HCT116 (cell line): ENCODE measurements around the gene IL17B. TPM values are rescaled to one million over a fixed set of nuclear protein-coding genes. Genes with fewer than 3 reads are reported as not detected.

Source experiments
- ATAC-seq: fragments of 200-7000 bp; cut with Tn5 transposase; 2 replicates; pipeline ENCODE4 v1.9.1; 2020; ENCODE audit warnings: mild to moderate bottlenecking, moderate library complexity
- BruUV-seq: library from RNA; stranded (reverse); fragments of 400-500 nt; replicated peaks from 2 replicates; lab custom pipeline; 2021; lab: Mats Ljungman, UMichigan
- CTCF ChIA-PET: fragments of 300-600 bp; sonication (Branson Sonifier 250); formaldehyde crosslinking; loops from one replicate; lab custom pipeline; 2021; ENCODE audit warnings: antibody characterized with exemption; lab: Charles Lee
- POLR2A ChIA-PET: fragments of 300-600, 350-600 bp; sonication (Branson Sonifier 250); formaldehyde crosslinking; loops from one replicate; lab custom pipeline; 2021; ENCODE audit warnings: antibody characterized with exemption; lab: Charles Lee
- RAD21 ChIA-PET, 2 experiments: fragments of 300-600 bp; sonication (Branson Sonifier 250); formaldehyde crosslinking; loops; one replicate each; lab custom pipeline; 2023; ENCODE audit warnings: low total read pairs in 2 of 2; ENCODE audit not compliant: uncharacterized antibody in 2 of 2, unreplicated experiment in 2 of 2, low non-redundant PET in 1 of 2; lab: Charles Lee
- DNase-seq: peaks from one replicate; pipeline ENCODE4 v3.0.0-alpha.2; 2010; ENCODE audit warnings: low read depth, low spot score
- H2AFZ ChIP-seq: fragments of 200-600 bp; shearing (Covaris generic), sonication (generic); 2 replicates; pipeline ENCODE4 v1.6.1; 2017; ENCODE audit warnings: low read depth, mixed run types, mixed read lengths, antibody characterized with exemption, low read length; ENCODE audit not compliant: poor library complexity, severe bottlenecking
- H3K27ac ChIP-seq: 2 replicates; pipeline ENCODE4 v1.5.1; 2012; ENCODE audit warnings: low read depth, low read length
- H3K27me3 ChIP-seq: fragments of 200-600 bp; sonication (generic); 2 replicates; pipeline ENCODE4 v1.6.1; 2016; ENCODE audit warnings: mixed run types, low read length, mixed read lengths; ENCODE audit not compliant: insufficient read depth
- H3K36me3 ChIP-seq, 2 experiments: fragments of 200-500 bp in 1 of 2; fragments of 200-600 bp in 1 of 2; sonication (Bioruptor generic) in 1 of 2; sonication (generic) in 1 of 2; 2 replicates each; pipeline versions ENCODE4 v1.5.1 to v1.6.1; 2014 to 2016; ENCODE audit warnings: low read length in 2 of 2, inconsistent platforms in 1 of 2, mixed read lengths in 1 of 2, mixed run types in 1 of 2; ENCODE audit not compliant: insufficient read depth in 2 of 2, control insufficient read depth in 1 of 2
- H3K4me1 ChIP-seq, 2 experiments: fragments of 200-600 bp in 1 of 2; sonication (generic) in 1 of 2; 2 replicates each; pipeline versions ENCODE4 v1.5.1 to v1.6.1; 2012 to 2017; ENCODE audit warnings: low read length in 2 of 2, inconsistent platforms in 1 of 2, mild to moderate bottlenecking in 1 of 2, mixed read lengths in 1 of 2, mixed run types in 1 of 2, moderate library complexity in 1 of 2; ENCODE audit not compliant: insufficient read depth in 2 of 2, control insufficient read depth in 1 of 2
- H3K4me2 ChIP-seq: fragments of 200-600 bp; sonication (generic); 2 replicates; pipeline ENCODE4 v1.6.1; 2017; ENCODE audit warnings: mixed run types, low read length, mixed read lengths
- H3K4me3 ChIP-seq, 2 experiments: fragments of 200-600 bp in 1 of 2; sonication (generic) in 1 of 2; replicated peaks in 1 of 2; 2 replicates each; pipeline ENCODE4 v1.5.1; 2011 to 2016; ENCODE audit warnings: low read length in 2 of 2, control low read depth in 1 of 2, low read depth in 1 of 2, mild to moderate bottlenecking in 1 of 2, mixed read lengths in 1 of 2, mixed run types in 1 of 2
- H3K79me2 ChIP-seq: fragments of 200-600 bp; sonication (generic); 2 replicates; pipeline ENCODE4 v1.6.1; 2017; ENCODE audit warnings: mild to moderate bottlenecking, mixed run types, low read length, moderate library complexity, mixed read lengths; ENCODE audit not compliant: insufficient read depth
- H3K9ac ChIP-seq: fragments of 200-600 bp; sonication (generic); 2 replicates; pipeline ENCODE4 v1.6.1; 2016; ENCODE audit warnings: low read length, mixed read lengths
- H3K9me2 ChIP-seq: fragments of 200-600 bp; sonication (generic), shearing (Covaris generic); 2 replicates; pipeline ENCODE4 v1.6.1; 2017; ENCODE audit warnings: mixed run types, mild to moderate bottlenecking, moderate library complexity; ENCODE audit not compliant: insufficient read depth
- H3K9me3 ChIP-seq, 2 experiments: fragments of 200-500 bp in 1 of 2; fragments of 200-600 bp in 1 of 2; sonication (Bioruptor generic) in 1 of 2; sonication (generic) in 1 of 2; 2 replicates each; pipeline ENCODE4 v1.6.1; 2014 to 2017; ENCODE audit warnings: low read length in 2 of 2, mixed read lengths in 2 of 2, inconsistent platforms in 1 of 2, low read depth in 1 of 2, mild to moderate bottlenecking in 1 of 2, mixed run types in 1 of 2, moderate library complexity in 1 of 2; ENCODE audit not compliant: control insufficient read depth in 1 of 2, insufficient read depth in 1 of 2
- H4K20me1 ChIP-seq: fragments of 200-600 bp; sonication (generic), shearing (Covaris generic); 2 replicates; pipeline ENCODE4 v1.6.1; 2017; ENCODE audit warnings: mixed run types, mild to moderate bottlenecking, moderate library complexity; ENCODE audit not compliant: insufficient read depth
- CTCF ChIP-seq, 3 experiments: fragments of 200-600 bp in 1 of 3; sonication (generic) in 1 of 3; IDR thresholded peaks in 2 of 3; conservative IDR thresholded peaks in 1 of 3; 2 replicates each; pipeline ENCODE4 v1.5.1; 2012 to 2017; ENCODE audit warnings: low read depth in 2 of 3, low read length in 2 of 3, antibody characterized with exemption in 1 of 3, borderline replicate concordance in 1 of 3, control low read depth in 1 of 3, mild to moderate bottlenecking in 1 of 3, mixed read lengths in 1 of 3, mixed run types in 1 of 3, moderate library complexity in 1 of 3; ENCODE audit not compliant: insufficient read depth in 1 of 3
- ELF1 ChIP-seq: IDR thresholded peaks from 2 replicates; pipeline ENCODE4 v1.6.1; 2012; ENCODE audit warnings: low read depth, borderline replicate concordance
- FOSL1 ChIP-seq: IDR thresholded peaks from 2 replicates; pipeline ENCODE4 v1.6.1; 2012; ENCODE audit warnings: low read depth
- JUND ChIP-seq: IDR thresholded peaks from 2 replicates; pipeline ENCODE4 v1.6.1; 2012
- MAX ChIP-seq: IDR thresholded peaks from 2 replicates; pipeline ENCODE4 v1.6.1; 2012
- RAD21 ChIP-seq: IDR thresholded peaks from 2 replicates; pipeline ENCODE4 v1.6.1; 2012; ENCODE audit warnings: low read depth, mild to moderate bottlenecking
- SIN3A ChIP-seq: IDR thresholded peaks from 2 replicates; pipeline ENCODE4 v1.6.1; 2012; ENCODE audit warnings: low read depth
- SP1 ChIP-seq: IDR thresholded peaks from 2 replicates; pipeline ENCODE4 v1.6.1; 2012; ENCODE audit warnings: low read depth
- TCF7L2 ChIP-seq: IDR thresholded peaks from 2 replicates; pipeline ENCODE4 v1.7.0; 2011; ENCODE audit warnings: borderline replicate concordance, inconsistent platforms; ENCODE audit not compliant: insufficient read depth, insufficient read length; ENCODE audit errors: extremely low read depth
- ZFX ChIP-seq: fragments of 450-650 bp; IDR thresholded peaks from 2 replicates; pipeline ENCODE4 v1.6.1; 2017
- intact Hi-C: fragments of 100-400 bp; cut with micrococcal nuclease; formaldehyde crosslinking; loops from 2 replicates; pipeline ENCODE4 v1.10.0; 2022
- total RNA-seq: library from RNA; stranded (reverse); gene quantifications from one replicate; pipeline ENCODE4 v1.2.1, GENCODE V29; 2021; ENCODE audit not compliant: unreplicated experiment
- TF ChIP-seq, protein P1 (sequence below): IDR thresholded peaks from 2 replicates; pipeline ENCODE4 v1.6.1; 2011; ENCODE audit warnings: mild to moderate bottlenecking, low read length, moderate library complexity; ENCODE audit not compliant: insufficient replicate concordance; ENCODE audit errors: extremely low read depth

Gene IL17B
- total RNA-seq, 1 experiment from 2014 or later, result 0.81 TPM

DNA sequence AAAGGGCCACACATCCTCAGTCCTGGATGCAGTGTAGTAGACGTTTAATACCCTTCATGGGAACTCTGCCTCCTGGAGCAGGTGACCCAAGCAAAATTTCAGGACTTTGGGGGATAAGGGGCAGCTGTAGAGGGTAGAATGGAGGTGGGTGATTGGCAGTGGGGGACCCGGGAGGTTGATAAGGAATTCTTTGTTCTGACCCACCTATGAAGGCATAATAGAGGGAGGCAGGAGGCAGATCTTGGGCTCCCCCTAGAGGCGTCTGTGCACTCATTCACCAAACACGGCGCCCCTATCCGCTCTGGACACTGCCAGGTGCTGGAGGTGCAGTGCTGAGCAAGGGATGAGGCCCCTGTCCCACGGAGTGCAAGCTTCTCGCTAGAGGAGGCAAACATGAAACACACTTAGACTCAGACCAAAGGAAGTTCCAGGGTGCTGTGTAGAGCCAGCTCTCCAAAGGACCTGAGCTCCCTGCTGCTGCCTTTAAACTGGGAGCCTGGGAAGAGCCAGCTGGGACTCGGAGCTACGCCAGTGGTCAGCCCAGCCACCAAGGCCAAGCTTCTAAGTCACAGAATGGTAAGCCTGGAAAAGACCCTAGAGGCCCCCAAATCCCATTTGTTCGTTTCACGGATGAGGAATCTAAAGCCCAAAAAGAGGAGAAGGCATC is 7.7 kb downstream of the IL17B start:
- no peak overlapping the region for H2AFZ ChIP-seq
- H4K20me1 ChIP-seq, result no peaks in the 10 kb centered on the region
- no peaks in the 10 kb centered on the region for H3K9me2 ChIP-seq
- BruUV-seq, result no TSS peak
- intact Hi-C loops, result loop anchor here (1.0 kb wide), 1 partner anchor 54 kb away; no protein-coding TSS in a partner anchor
- no peak overlapping the region for H3K27ac ChIP-seq
- no peaks in the 10 kb centered on the region for H3K36me3 ChIP-seq
- DNase-seq (peak; percentile 15), ATAC-seq (peak; percentile 88)
- peaks cover 4 to 9% of the 10 kb centered on the region in 2 experiments; a peak in 3 of 4 replicates for H3K4me1 ChIP-seq
- H3K79me2 ChIP-seq, result no peaks in the 10 kb centered on the region
- CTCF ChIA-PET, result interaction anchor here (0.6 to 3.7 kb wide), 17 partner anchors 8 to 247 kb away, joined by 3 to 22 read pairs (median 4); partner anchors contain the start of gene PCYOX1L
- H3K4me3 ChIP-seq, result no peak overlapping the region
- RAD21 ChIA-PET, result interaction anchor here in 1 of 2 experiments (1.3 kb wide), 1 partner anchor 54 kb away, joined by 5 read pairs; no protein-coding TSS in a partner anchor
- peak; percentile 80 to 88 (median 80) for TF ChIP-seq CTCF (IDR thresholded peaks at IDR 0.05 in 2 of 3, conservative IDR thresholded peaks at IDR 0.05 in 1 of 3; ENCODE audit: borderline replicate concordance in 1 of 3, insufficient read depth in 1 of 3, low read depth in 2 of 3, low read length in 2 of 3)
- peak; percentile 79 for TF ChIP-seq RAD21
- no peak for TF ChIP-seq SP1
- POLR2A ChIA-PET, result no interaction called here
- no peaks in the 10 kb centered on the region for H3K27me3 ChIP-seq
- H3K4me2 ChIP-seq, result 0 out of 2 replicates have a peak overlapping the region, but pooled peaks have one; percentile 21
- no peaks in the 10 kb centered on the region for H3K9me3 ChIP-seq
- no peak overlapping the region for H3K9ac ChIP-seq

GRCh38 chr5:149370878-149371277 is 8.2 kb downstream of the IL17B start:
- no peak overlapping the region for H3K27ac ChIP-seq
- no peak overlapping the region for H3K4me2 ChIP-seq
- intact Hi-C loops, result loop anchor here (1.0 kb wide), 1 partner anchor 54 kb away; no protein-coding TSS in a partner anchor
- no peak overlapping the region for H2AFZ ChIP-seq
- POLR2A ChIA-PET, result no interaction called here
- ATAC-seq (no peak), DNase-seq (no peak)
- CTCF ChIA-PET, result interaction anchor here (1.0 to 3.7 kb wide), 7 partner anchors 9 to 90 kb away, joined by 3 to 22 read pairs (median 4); partner anchors contain the start of gene PCYOX1L
- no peaks in the 10 kb centered on the region for H3K9me3 ChIP-seq
- no peaks in the 10 kb centered on the region for H3K9me2 ChIP-seq
- H3K9ac ChIP-seq, result no peak overlapping the region
- no TSS peak for BruUV-seq
- H3K79me2 ChIP-seq, result no peaks in the 10 kb centered on the region
- no peaks in the 10 kb centered on the region for H3K27me3 ChIP-seq
- RAD21 ChIA-PET, result no interaction called here
- no peak overlapping the region for H3K4me3 ChIP-seq
- H3K36me3 ChIP-seq, result no peaks in the 10 kb centered on the region
- H3K4me1 ChIP-seq, result peaks cover 4 to 9% of the 10 kb centered on the region in 2 experiments; a peak in 3 of 4 replicates
- H4K20me1 ChIP-seq, result no peaks in the 10 kb centered on the region
- no peak for TF ChIP-seq RAD21
- no peak for TF ChIP-seq CTCF (IDR thresholded peaks at IDR 0.05 in 2 of 3, conservative IDR thresholded peaks at IDR 0.05 in 1 of 3; ENCODE audit: borderline replicate concordance in 1 of 3, insufficient read depth in 1 of 3, low read depth in 2 of 3, low read length in 2 of 3)
- TF ChIP-seq SIN3A, result no peak
- no peak for TF ChIP-seq ZFX
- no peak for TF ChIP-seq JUND
- no peak for TF ChIP-seq ELF1
- TF ChIP-seq MAX, result no peak
- TF ChIP-seq, protein P1, sequence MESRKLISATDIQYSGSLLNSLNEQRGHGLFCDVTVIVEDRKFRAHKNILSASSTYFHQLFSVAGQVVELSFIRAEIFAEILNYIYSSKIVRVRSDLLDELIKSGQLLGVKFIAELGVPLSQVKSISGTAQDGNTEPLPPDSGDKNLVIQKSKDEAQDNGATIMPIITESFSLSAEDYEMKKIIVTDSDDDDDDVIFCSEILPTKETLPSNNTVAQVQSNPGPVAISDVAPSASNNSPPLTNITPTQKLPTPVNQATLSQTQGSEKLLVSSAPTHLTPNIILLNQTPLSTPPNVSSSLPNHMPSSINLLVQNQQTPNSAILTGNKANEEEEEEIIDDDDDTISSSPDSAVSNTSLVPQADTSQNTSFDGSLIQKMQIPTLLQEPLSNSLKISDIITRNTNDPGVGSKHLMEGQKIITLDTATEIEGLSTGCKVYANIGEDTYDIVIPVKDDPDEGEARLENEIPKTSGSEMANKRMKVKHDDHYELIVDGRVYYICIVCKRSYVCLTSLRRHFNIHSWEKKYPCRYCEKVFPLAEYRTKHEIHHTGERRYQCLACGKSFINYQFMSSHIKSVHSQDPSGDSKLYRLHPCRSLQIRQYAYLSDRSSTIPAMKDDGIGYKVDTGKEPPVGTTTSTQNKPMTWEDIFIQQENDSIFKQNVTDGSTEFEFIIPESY, result no peak
- no peak for TF ChIP-seq FOSL1
- no peak for TF ChIP-seq TCF7L2
